RWPE2 (cell line): Measurements from ENCODE around the gene NUBP2.

Source experiments
- ATAC-seq: fragments of 200-7000 bp; cut with Tn5 transposase; 3 replicates; pipeline ENCODE4 v1.9.1; 2021; ENCODE audit warnings: low read depth
- DNase-seq: peaks from one replicate; pipeline ENCODE4 v3.0.0-alpha.2; 2020; ENCODE audit warnings: low spot score
- H3K27ac ChIP-seq: fragments of 450-650 bp; 2 replicates; pipeline ENCODE4 v1.5.1; 2017; ENCODE audit warnings: mild to moderate bottlenecking; ENCODE audit not compliant: poor library complexity, severe bottlenecking
- H3K27me3 ChIP-seq: fragments of 250-450 bp; sonication (Bioruptor Pico); 2 replicates; pipeline ENCODE4 v1.5.1; 2021; ENCODE audit warnings: mild to moderate bottlenecking, moderate library complexity; ENCODE audit not compliant: insufficient read depth, poor library complexity, severe bottlenecking
- H3K36me3 ChIP-seq: fragments of 250-450 bp; sonication (Bioruptor Pico); 2 replicates; pipeline ENCODE4 v1.5.1; 2020; ENCODE audit warnings: low read depth, mild to moderate bottlenecking, moderate library complexity
- H3K4me1 ChIP-seq: fragments of 250-450 bp; sonication (Bioruptor Pico); 2 replicates; pipeline ENCODE4 v1.5.1; 2021; ENCODE audit warnings: mild to moderate bottlenecking, moderate library complexity; ENCODE audit not compliant: insufficient read depth, poor library complexity, severe bottlenecking
- H3K4me3 ChIP-seq: fragments of 250-450 bp; sonication (Bioruptor Pico); 2 replicates; pipeline ENCODE4 v1.5.1; 2021; ENCODE audit warnings: mild to moderate bottlenecking, moderate library complexity; ENCODE audit not compliant: severe bottlenecking
- H3K9me3 ChIP-seq: fragments of 250-450 bp; sonication (Bioruptor Pico); 2 replicates; pipeline ENCODE4 v1.5.1; 2021; ENCODE audit warnings: mild to moderate bottlenecking, moderate library complexity; ENCODE audit not compliant: severe bottlenecking
- CTCF ChIP-seq: fragments of 450-650 bp; IDR thresholded peaks from one replicate; pipeline ENCODE4 v1.5.1; 2017; ENCODE audit warnings: mild to moderate bottlenecking, moderate library complexity; ENCODE audit not compliant: poor library complexity, severe bottlenecking

The NUBP2 gene

GRCh38 chr16:1831186-1832075, 48.7 kb downstream of the NUBP2 start:
- no peak overlapping the region for H3K4me3 ChIP-seq
- no peak overlapping the region for H3K27ac ChIP-seq
- no peak for ATAC-seq
- no peaks in the 10 kb centered on the region for H3K27me3 ChIP-seq
- H3K4me1 ChIP-seq, result peaks cover 13% of the 10 kb centered on the region
- no peaks in the 10 kb centered on the region for H3K9me3 ChIP-seq
- TF ChIP-seq CTCF, result no peak
- H3K36me3 ChIP-seq, result peaks cover 11% of the 10 kb centered on the region
- DNase-seq, result no peak

GRCh38 chr16:1832838-1833454, 50.2 kb downstream of the NUBP2 start:
- DNase-seq, result no peak

GRCh38 chr16:1834096-1834495, 51.3 kb downstream of the NUBP2 start:
- ATAC-seq, result no peak

More at GRCh38 chr16:1832838-1833454, 50.2 kb downstream of the NUBP2 start:
- Histone ChIP-seq H3K36me3 (peaks cover 11% of the 10 kb centered on the region), H3K9me3 (no peaks in the 10 kb centered on the region), H3K27me3 (no peaks in the 10 kb centered on the region), H3K4me1 (peaks cover 13% of the 10 kb centered on the region), H3K27ac (no peak overlapping the region), H3K4me3 (no peak overlapping the region)
- no peak for TF ChIP-seq CTCF
- no peak for ATAC-seq

More at GRCh38 chr16:1834096-1834495, 51.3 kb downstream of the NUBP2 start:
- Histone ChIP-seq H3K27ac (no peak overlapping the region), H3K4me1 (peaks cover 6% of the 10 kb centered on the region), H3K36me3 (peaks cover 10% of the 10 kb centered on the region), H3K27me3 (no peaks in the 10 kb centered on the region), H3K9me3 (no peaks in the 10 kb centered on the region), H3K4me3 (no peak overlapping the region)
- no peak for TF ChIP-seq CTCF
- no peak for DNase-seq
